ENCODE results near the gene CDKN3.

DNA sequence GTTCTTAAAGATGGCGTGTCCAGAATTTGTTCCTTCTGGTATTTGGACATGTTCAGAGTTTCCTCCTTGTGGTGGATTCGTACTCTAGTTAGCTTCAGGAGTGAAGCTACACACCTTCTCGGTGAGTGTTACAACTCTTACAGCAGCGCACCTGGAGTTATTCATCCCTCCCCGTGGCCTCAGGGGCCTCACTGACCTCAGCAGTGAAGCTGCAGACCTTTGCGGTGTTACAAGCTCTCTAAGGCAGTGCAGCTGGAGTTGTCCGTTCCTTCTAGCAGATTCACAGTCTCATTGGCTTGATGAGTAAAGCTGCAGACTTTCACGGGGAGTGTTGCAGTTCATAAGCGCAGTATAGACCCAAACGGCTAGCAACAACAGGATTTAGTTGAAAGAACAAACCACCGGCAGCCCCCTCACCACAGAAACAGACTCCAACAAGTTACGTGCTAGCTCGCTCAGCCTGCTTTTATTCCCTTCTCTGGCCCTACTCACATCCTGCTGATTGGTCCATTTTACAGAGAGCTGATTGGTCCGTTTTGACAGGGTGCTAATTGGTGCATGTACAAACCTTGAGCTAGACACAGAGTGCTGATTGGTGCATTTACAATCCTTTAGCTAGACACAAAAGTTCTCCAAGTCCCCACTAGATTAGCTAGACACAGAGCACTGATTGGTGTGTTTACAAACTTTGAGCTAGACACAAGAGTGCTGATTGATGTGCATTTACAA lies 4.5 kb upstream of the CDKN3 start:
- TF ChIP-seq, protein P1, sequence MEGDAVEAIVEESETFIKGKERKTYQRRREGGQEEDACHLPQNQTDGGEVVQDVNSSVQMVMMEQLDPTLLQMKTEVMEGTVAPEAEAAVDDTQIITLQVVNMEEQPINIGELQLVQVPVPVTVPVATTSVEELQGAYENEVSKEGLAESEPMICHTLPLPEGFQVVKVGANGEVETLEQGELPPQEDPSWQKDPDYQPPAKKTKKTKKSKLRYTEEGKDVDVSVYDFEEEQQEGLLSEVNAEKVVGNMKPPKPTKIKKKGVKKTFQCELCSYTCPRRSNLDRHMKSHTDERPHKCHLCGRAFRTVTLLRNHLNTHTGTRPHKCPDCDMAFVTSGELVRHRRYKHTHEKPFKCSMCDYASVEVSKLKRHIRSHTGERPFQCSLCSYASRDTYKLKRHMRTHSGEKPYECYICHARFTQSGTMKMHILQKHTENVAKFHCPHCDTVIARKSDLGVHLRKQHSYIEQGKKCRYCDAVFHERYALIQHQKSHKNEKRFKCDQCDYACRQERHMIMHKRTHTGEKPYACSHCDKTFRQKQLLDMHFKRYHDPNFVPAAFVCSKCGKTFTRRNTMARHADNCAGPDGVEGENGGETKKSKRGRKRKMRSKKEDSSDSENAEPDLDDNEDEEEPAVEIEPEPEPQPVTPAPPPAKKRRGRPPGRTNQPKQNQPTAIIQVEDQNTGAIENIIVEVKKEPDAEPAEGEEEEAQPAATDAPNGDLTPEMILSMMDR (IDR thresholded peaks at IDR 0.05 in 2 of 3, conservative IDR thresholded peaks at IDR 0.05 in 1 of 3; ENCODE audit: borderline replicate concordance in 1 of 3, insufficient read depth in 1 of 3, low read depth in 2 of 3, low read length in 2 of 3): no peak
- TF ChIP-seq POLR2AphosphoS5 (IDR thresholded peaks at IDR 0.05; ENCODE audit: low read depth, low read length) (no peak), POLR2A (IDR thresholded peaks at IDR 0.05; ENCODE audit: borderline replicate concordance, extremely low read depth, insufficient read depth, insufficient read length) (no peak), ZFX (IDR thresholded peaks at IDR 0.05) (no peak), FOSL1 (IDR thresholded peaks at IDR 0.05; ENCODE audit: low read depth) (no peak), CEBPB (IDR thresholded peaks at IDR 0.05; ENCODE audit: low read depth) (no peak), EZH2 (IDR thresholded peaks at IDR 0.05) (no peak), EGR1 (IDR thresholded peaks at IDR 0.05; ENCODE audit: low read depth) (no peak), JUND (IDR thresholded peaks at IDR 0.05) (no peak)
- TF ChIP-seq, protein P2, sequence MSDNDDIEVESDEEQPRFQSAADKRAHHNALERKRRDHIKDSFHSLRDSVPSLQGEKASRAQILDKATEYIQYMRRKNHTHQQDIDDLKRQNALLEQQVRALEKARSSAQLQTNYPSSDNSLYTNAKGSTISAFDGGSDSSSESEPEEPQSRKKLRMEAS (IDR thresholded peaks at IDR 0.05): no peak
- TF ChIP-seq, protein P3, sequence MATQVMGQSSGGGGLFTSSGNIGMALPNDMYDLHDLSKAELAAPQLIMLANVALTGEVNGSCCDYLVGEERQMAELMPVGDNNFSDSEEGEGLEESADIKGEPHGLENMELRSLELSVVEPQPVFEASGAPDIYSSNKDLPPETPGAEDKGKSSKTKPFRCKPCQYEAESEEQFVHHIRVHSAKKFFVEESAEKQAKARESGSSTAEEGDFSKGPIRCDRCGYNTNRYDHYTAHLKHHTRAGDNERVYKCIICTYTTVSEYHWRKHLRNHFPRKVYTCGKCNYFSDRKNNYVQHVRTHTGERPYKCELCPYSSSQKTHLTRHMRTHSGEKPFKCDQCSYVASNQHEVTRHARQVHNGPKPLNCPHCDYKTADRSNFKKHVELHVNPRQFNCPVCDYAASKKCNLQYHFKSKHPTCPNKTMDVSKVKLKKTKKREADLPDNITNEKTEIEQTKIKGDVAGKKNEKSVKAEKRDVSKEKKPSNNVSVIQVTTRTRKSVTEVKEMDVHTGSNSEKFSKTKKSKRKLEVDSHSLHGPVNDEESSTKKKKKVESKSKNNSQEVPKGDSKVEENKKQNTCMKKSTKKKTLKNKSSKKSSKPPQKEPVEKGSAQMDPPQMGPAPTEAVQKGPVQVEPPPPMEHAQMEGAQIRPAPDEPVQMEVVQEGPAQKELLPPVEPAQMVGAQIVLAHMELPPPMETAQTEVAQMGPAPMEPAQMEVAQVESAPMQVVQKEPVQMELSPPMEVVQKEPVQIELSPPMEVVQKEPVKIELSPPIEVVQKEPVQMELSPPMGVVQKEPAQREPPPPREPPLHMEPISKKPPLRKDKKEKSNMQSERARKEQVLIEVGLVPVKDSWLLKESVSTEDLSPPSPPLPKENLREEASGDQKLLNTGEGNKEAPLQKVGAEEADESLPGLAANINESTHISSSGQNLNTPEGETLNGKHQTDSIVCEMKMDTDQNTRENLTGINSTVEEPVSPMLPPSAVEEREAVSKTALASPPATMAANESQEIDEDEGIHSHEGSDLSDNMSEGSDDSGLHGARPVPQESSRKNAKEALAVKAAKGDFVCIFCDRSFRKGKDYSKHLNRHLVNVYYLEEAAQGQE (IDR thresholded peaks at IDR 0.05; ENCODE audit: low read depth): no peak
- TF ChIP-seq, protein P4, sequence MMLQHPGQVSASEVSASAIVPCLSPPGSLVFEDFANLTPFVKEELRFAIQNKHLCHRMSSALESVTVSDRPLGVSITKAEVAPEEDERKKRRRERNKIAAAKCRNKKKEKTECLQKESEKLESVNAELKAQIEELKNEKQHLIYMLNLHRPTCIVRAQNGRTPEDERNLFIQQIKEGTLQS (IDR thresholded peaks at IDR 0.05): no peak
